BE2C (cell line): Measurements from ENCODE around the gene MLIP.

Source experiments
- DNase-seq: peaks from one replicate; pipeline ENCODE4 v3.0.0-alpha.2; 2020
- H3K27me3 ChIP-seq: fragments of 250-450 bp; sonication (Bioruptor Pico); 2 replicates; pipeline ENCODE4 v1.5.1; 2020; ENCODE audit warnings: mild to moderate bottlenecking
- H3K36me3 ChIP-seq: fragments of 250-450 bp; sonication (Bioruptor Pico); 2 replicates; pipeline ENCODE4 v1.5.1; 2020; ENCODE audit warnings: mild to moderate bottlenecking
- H3K4me1 ChIP-seq: fragments of 250-450 bp; sonication (Bioruptor Pico); 2 replicates; pipeline ENCODE4 v1.5.1; 2020
- H3K4me3 ChIP-seq: 2 replicates; pipeline ENCODE4 v1.5.1; 2011; ENCODE audit warnings: low read depth, low read length
- H3K9me3 ChIP-seq: fragments of 250-450 bp; sonication (Bioruptor Pico); 2 replicates; pipeline ENCODE4 v1.5.1; 2020
- CTCF ChIP-seq: IDR thresholded peaks from 2 replicates; pipeline ENCODE4 v1.5.1; 2012; ENCODE audit warnings: mild to moderate bottlenecking, low read depth, low read length

Gene MLIP

GRCh38 chr6:54093326-54093948 lies 17.8 kb upstream of the MLIP start:
- Histone ChIP-seq H3K36me3 (no peaks in the 10 kb centered on the region), H3K4me1 (no peaks in the 10 kb centered on the region), H3K9me3 (no peaks in the 10 kb centered on the region), H3K27me3 (no peaks in the 10 kb centered on the region), H3K4me3 (no peak overlapping the region)
- no peak for DNase-seq
- no peak for TF ChIP-seq CTCF

GRCh38 chr6:54094293-54094692 lies 16.9 kb upstream of the MLIP start:
- no peak for TF ChIP-seq CTCF
- H3K9me3 ChIP-seq = no peaks in the 10 kb centered on the region
- H3K36me3 ChIP-seq = no peaks in the 10 kb centered on the region
- H3K27me3 ChIP-seq = no peaks in the 10 kb centered on the region
- DNase-seq = no peak
- H3K4me1 ChIP-seq = no peaks in the 10 kb centered on the region
- no peak overlapping the region for H3K4me3 ChIP-seq

- Histone ChIP-seq H3K27me3 (no peaks in the 10 kb centered on the region), H3K9me3 (no peaks in the 10 kb centered on the region), H3K4me1 (no peaks in the 10 kb centered on the region), H3K4me3 (no peak overlapping the region), H3K36me3 (no peaks in the 10 kb centered on the region)
- TF ChIP-seq CTCF = no peak
- DNase-seq = no peak
These were observed 16.5 kb upstream of the MLIP start for GRCh38 chr6:54094786-54095185.

- TF ChIP-seq CTCF = no peak
- Histone ChIP-seq H3K4me3 (no peak overlapping the region), H3K36me3 (no peaks in the 10 kb centered on the region), H3K9me3 (no peaks in the 10 kb centered on the region), H3K4me1 (no peaks in the 10 kb centered on the region), H3K27me3 (no peaks in the 10 kb centered on the region)
- no peak for DNase-seq
These were observed 15.5 kb upstream of the MLIP start for GRCh38 chr6:54095723-54096122.

GRCh38 chr6:54096811-54097210 lies 14.4 kb upstream of the MLIP start:
- no peaks in the 10 kb centered on the region for H3K36me3 ChIP-seq
- no peaks in the 10 kb centered on the region for H3K27me3 ChIP-seq
- H3K9me3 ChIP-seq = no peaks in the 10 kb centered on the region
- no peak for TF ChIP-seq CTCF
- no peak overlapping the region for H3K4me3 ChIP-seq
- H3K4me1 ChIP-seq = no peaks in the 10 kb centered on the region
- no peak for DNase-seq

- no peaks in the 10 kb centered on the region for H3K36me3 ChIP-seq
- no peak for DNase-seq
- no peaks in the 10 kb centered on the region for H3K9me3 ChIP-seq
- H3K27me3 ChIP-seq = no peaks in the 10 kb centered on the region
- H3K4me3 ChIP-seq = no peak overlapping the region
- TF ChIP-seq CTCF = no peak
- no peaks in the 10 kb centered on the region for H3K4me1 ChIP-seq
These were observed 13.5 kb upstream of the MLIP start for GRCh38 chr6:54097753-54098152.
